ENCODE results near the gene TRIM27.
A peak's percentile ranks its signal among the peaks of the same experiment; 100 is the strongest.

TRIM27 gene

DNA sequence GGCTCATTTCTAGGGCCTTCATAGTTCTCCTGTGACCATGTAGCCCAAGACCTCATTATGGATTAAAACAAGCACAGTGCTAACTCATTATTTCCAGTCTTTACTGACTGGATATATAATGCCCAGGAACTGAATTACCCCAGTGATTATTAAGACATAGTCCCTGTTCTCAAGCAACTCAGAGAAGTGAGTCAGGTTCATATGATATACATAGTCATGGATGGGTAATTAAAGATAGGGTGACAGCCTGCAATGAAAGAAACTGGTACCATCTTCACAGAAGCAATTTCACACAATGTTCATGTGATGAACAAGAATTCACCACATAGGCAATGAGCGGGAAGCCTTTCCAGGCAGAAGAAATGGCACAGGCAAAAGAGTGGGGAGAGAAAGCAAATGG is 3.5 kb downstream of the TRIM27 start:
- Histone ChIP-seq H3K36me3 (ENCODE audit: control insufficient read depth, insufficient read depth, low read length) (peaks cover 34% of the 10 kb centered on the region), H3K4me1 (ENCODE audit: control insufficient read depth, insufficient read depth, low read length) (peaks cover 3% of the 10 kb centered on the region; the same call in 1 of the 2 replicates), H3K9me3 (ENCODE audit: control insufficient read depth, insufficient read depth, low read length) (no peaks in the 10 kb centered on the region), H3K27me3 (ENCODE audit: control insufficient read depth, insufficient read depth, low read length) (no peaks in the 10 kb centered on the region), H3K4me3 (ENCODE audit: low read length) (no peak overlapping the region), H3K27ac (ENCODE audit: low read length) (no peak overlapping the region)
- WGBS (ENCODE audit: insufficient coverage, insufficient read length), result no CpG with 5 or more reads among the region's 1 CpG
- no peak for DNase-seq (ENCODE audit: low read depth, low spot score)

DNA sequence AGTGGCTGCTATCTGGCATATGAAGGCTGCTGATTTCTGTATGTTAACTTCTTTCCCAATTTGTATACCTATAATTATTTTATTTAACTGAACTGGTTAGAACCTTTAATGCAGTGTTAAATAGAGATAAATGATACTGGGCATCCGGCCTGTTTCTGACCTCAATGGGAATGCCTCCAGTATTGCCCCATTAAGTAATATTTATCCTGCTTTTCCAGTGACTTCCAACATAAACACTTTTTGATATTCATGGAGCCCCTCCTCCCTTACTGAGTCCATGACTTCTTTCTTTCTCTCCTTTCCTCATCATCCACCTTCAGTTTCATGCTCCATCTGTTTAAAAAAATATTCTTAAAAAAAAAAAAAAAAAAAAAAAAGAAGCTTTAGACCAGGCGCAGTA is 8.8 kb downstream of the TRIM27 start:
- no peak for DNase-seq (ENCODE audit: low read depth, low spot score)
- Histone ChIP-seq H3K27me3 (ENCODE audit: control insufficient read depth, insufficient read depth, low read length) (no peaks in the 10 kb centered on the region), H3K27ac (ENCODE audit: low read length) (no peak overlapping the region), H3K9me3 (ENCODE audit: control insufficient read depth, insufficient read depth, low read length) (no peaks in the 10 kb centered on the region), H3K4me3 (ENCODE audit: low read length) (no peak overlapping the region), H3K36me3 (ENCODE audit: control insufficient read depth, insufficient read depth, low read length) (peaks cover 35% of the 10 kb centered on the region), H3K4me1 (ENCODE audit: control insufficient read depth, insufficient read depth, low read length) (no peaks in the 10 kb centered on the region)
- no CpG with 5 or more reads among the region's 2 CpGs for WGBS (ENCODE audit: insufficient coverage, insufficient read length)

DNA sequence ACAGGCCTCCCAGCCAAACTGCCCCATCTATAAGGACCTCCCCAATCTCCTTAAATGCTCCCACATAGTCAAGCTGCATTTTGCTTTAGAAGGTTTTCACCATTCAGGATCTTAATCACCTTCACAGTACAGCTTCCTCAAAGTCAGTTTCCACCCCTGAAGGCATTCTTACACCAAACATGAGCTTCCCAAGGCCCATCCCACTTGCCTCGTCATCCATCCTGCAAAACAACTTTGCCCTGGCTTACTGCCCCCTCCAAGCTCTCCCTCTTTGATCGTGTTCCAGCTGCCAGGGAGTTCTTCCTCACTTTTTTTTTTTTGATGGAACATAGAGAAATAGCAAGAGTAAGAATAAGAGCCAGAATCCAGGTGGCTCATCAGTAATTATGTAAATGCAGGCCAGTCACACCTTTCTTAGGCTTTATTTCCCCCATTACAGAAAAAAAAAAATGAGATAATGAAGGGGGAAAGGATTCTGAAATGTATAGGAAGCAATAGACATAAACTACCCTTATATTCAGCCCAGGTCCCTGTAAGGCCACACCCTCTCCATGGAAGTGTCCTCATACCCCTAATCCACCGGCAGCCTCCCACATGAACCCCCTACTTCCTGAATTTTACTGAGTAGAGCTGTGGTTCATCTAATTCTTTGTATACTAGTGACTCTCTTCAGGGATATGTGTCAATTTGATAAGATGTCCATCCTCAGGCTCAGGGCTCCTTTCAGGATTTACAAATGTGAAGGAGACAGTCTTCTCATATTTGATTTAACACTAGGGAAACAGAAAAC is 12.7 kb downstream of the TRIM27 start:
- no peaks in the 10 kb centered on the region for H3K27me3 ChIP-seq (ENCODE audit: control insufficient read depth, insufficient read depth, low read length)
- H3K36me3 ChIP-seq (ENCODE audit: control insufficient read depth, insufficient read depth, low read length), result peaks cover 26% of the 10 kb centered on the region
- no peak for DNase-seq (ENCODE audit: low read depth, low spot score)
- H3K27ac ChIP-seq (ENCODE audit: low read length), result no peak overlapping the region
- no CpG with 5 or more reads among the region's 3 CpGs for WGBS (ENCODE audit: insufficient coverage, insufficient read length)
- H3K4me1 ChIP-seq (ENCODE audit: control insufficient read depth, insufficient read depth, low read length), result no peaks in the 10 kb centered on the region
- no peak overlapping the region for H3K4me3 ChIP-seq (ENCODE audit: low read length)
- H3K9me3 ChIP-seq (ENCODE audit: control insufficient read depth, insufficient read depth, low read length), result no peaks in the 10 kb centered on the region

DNA sequence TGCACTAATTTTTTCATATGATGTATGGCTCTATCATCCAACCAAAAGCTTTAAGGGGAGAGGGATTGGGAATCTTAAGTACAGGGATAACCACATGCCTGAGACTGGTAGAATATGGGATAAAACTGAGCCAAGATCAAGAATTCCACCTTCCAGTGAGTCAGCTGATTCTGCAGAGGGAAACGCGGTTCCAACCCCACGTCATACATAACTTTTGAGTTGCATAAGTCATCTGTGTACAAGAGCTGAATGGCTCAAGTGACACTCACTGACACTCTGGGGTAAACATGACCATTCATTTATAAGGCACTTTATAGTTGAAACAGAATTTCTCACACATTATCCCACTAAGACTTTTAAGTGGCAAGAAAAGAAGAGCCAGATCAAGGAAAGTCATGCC is 16.4 kb downstream of the TRIM27 start:
- DNase-seq (ENCODE audit: low read depth, low spot score), result no peak
- H3K27me3 ChIP-seq (ENCODE audit: control insufficient read depth, insufficient read depth, low read length), result no peaks in the 10 kb centered on the region
- WGBS (ENCODE audit: insufficient coverage, insufficient read length), result no CpG with 5 or more reads among the region's 3 CpGs
- no peak overlapping the region for H3K4me3 ChIP-seq (ENCODE audit: low read length)
- no peak overlapping the region for H3K27ac ChIP-seq (ENCODE audit: low read length)
- no peaks in the 10 kb centered on the region for H3K9me3 ChIP-seq (ENCODE audit: control insufficient read depth, insufficient read depth, low read length)
- peaks cover 44% of the 10 kb centered on the region for H3K36me3 ChIP-seq (ENCODE audit: control insufficient read depth, insufficient read depth, low read length)
- no peaks in the 10 kb centered on the region for H3K4me1 ChIP-seq (ENCODE audit: control insufficient read depth, insufficient read depth, low read length)

DNA sequence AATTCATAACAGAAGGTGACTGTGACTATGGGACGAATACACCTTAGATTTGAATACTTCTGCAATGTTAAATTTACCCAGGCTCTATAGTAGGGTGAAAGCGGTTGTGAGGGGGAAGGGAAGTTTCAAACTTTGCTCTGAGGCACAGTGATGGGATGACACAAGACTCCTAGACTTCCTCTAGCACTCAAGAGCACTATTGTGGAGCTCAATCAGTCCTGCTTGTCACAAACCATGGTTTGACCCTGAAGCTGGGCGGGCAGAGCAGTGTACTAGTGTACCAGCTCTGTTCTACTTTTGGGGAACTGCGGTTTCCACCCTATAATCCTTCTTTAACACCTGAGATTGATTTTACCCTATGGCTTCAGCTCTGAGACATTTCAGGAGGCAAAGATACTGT is 17.1 kb downstream of the TRIM27 start:
- Histone ChIP-seq H3K4me1 (ENCODE audit: control insufficient read depth, insufficient read depth, low read length) (no peaks in the 10 kb centered on the region), H3K27ac (ENCODE audit: low read length) (no peak overlapping the region), H3K36me3 (ENCODE audit: control insufficient read depth, insufficient read depth, low read length) (peaks cover 40% of the 10 kb centered on the region; the same call in 1 of the 2 replicates), H3K27me3 (ENCODE audit: control insufficient read depth, insufficient read depth, low read length) (no peaks in the 10 kb centered on the region), H3K4me3 (ENCODE audit: low read length) (no peak overlapping the region), H3K9me3 (ENCODE audit: control insufficient read depth, insufficient read depth, low read length) (no peaks in the 10 kb centered on the region)
- WGBS (ENCODE audit: insufficient coverage, insufficient read length), result no CpG with 5 or more reads among the region's 4 CpGs
- DNase-seq (ENCODE audit: low read depth, low spot score), result no peak

DNA sequence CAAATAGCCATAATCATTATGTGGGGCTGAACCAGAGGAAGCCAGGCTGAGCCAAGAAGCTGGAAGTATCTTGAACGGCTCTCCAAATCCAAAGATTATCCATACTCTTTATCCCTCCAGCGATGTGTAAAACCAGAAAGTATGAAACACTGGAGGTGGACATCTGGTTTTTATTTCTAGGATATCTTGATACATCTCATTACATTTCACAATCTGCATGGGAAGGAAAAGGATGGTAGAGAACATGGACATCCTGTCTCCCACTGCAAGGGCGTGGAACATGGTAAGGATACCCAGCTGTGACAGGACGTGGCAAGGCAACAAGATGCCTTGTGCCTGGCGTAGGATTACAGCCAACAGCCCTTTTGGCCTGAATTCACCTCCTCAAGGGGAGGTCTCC is 20.1 kb downstream of the TRIM27 start:
- H3K27ac ChIP-seq (ENCODE audit: low read length), result no peak overlapping the region
- DNase-seq (ENCODE audit: low read depth, low spot score), result no peak
- WGBS (ENCODE audit: insufficient coverage, insufficient read length), result no CpG with 5 or more reads among the region's 5 CpGs
- H3K9me3 ChIP-seq (ENCODE audit: control insufficient read depth, insufficient read depth, low read length), result no peaks in the 10 kb centered on the region
- no peaks in the 10 kb centered on the region for H3K27me3 ChIP-seq (ENCODE audit: control insufficient read depth, insufficient read depth, low read length)
- no peak overlapping the region for H3K4me3 ChIP-seq (ENCODE audit: low read length)
- H3K36me3 ChIP-seq (ENCODE audit: control insufficient read depth, insufficient read depth, low read length), result peaks cover 32% of the 10 kb centered on the region; the same call in 1 of the 2 replicates
- H3K4me1 ChIP-seq (ENCODE audit: control insufficient read depth, insufficient read depth, low read length), result no peaks in the 10 kb centered on the region

DNA sequence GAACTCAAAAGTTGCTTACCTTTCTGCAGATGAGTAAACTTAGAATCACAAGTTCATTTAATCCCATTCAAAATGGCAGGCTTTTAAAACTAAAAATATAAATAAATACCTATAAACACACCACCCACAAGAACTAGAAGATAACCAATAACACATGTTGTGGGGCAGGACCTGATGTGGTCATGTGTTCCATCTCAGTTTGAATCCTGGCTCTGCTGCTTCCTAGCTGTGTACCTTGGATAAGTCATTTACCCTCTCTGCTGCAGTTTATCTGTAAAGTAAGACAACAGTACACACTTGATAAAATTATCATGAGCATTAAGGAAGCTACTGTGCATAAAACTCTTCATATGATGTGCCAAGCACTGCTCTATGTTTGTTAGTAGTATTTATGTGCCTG is 22.0 kb downstream of the TRIM27 start:
- no peak overlapping the region for H3K27ac ChIP-seq (ENCODE audit: low read length)
- peaks cover 26% of the 10 kb centered on the region; the same call in 1 of the 2 replicates for H3K36me3 ChIP-seq (ENCODE audit: control insufficient read depth, insufficient read depth, low read length)
- DNase-seq (ENCODE audit: low read depth, low spot score), result no peak
- no peaks in the 10 kb centered on the region for H3K27me3 ChIP-seq (ENCODE audit: control insufficient read depth, insufficient read depth, low read length)
- H3K4me1 ChIP-seq (ENCODE audit: control insufficient read depth, insufficient read depth, low read length), result no peaks in the 10 kb centered on the region
- no peaks in the 10 kb centered on the region for H3K9me3 ChIP-seq (ENCODE audit: control insufficient read depth, insufficient read depth, low read length)
- H3K4me3 ChIP-seq (ENCODE audit: low read length), result no peak overlapping the region

DNA sequence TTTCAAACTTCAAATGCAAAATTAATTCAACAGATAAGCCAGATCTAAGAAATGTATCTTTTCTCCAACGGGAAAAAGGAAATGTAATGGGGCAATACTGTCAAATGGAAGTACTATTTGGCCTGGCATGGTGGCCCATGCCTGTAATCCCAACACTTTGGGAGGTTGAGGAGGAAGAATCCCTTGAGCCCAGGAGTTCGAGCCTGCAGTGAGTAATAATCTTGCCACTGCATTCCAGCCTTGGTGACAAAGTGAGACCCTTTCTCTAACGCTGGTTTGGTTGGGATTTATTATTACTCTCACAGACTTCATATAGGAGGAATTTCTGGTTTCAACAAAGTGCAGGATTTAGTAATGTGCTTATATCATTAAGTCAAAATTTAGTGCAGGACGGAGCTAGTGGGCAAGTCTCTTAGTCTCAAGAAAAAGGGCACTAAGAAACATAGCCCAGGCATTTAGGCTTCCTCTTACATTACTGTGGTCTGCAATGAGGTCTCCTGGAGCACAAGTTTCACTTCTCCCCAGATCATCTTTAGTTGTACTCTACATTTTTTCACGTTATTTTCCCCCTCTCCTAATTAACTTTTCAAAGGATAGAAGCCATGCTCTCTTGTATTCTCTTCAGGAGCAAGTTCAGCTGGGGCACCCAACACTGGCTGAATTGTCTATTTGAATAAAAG is 23.1 kb downstream of the TRIM27 start:
- Histone ChIP-seq H3K9me3 (ENCODE audit: control insufficient read depth, insufficient read depth, low read length) (no peaks in the 10 kb centered on the region), H3K4me1 (ENCODE audit: control insufficient read depth, insufficient read depth, low read length) (no peaks in the 10 kb centered on the region), H3K4me3 (ENCODE audit: low read length) (no peak overlapping the region), H3K27me3 (ENCODE audit: control insufficient read depth, insufficient read depth, low read length) (no peaks in the 10 kb centered on the region), H3K27ac (ENCODE audit: low read length) (no peak overlapping the region), H3K36me3 (ENCODE audit: control insufficient read depth, insufficient read depth, low read length) (peaks cover 23% of the 10 kb centered on the region; the same call in 1 of the 2 replicates)
- no peak for DNase-seq (ENCODE audit: low read depth, low spot score)
- WGBS (ENCODE audit: insufficient coverage, insufficient read length), result no CpG with 5 or more reads among the region's 5 CpGs

DNA sequence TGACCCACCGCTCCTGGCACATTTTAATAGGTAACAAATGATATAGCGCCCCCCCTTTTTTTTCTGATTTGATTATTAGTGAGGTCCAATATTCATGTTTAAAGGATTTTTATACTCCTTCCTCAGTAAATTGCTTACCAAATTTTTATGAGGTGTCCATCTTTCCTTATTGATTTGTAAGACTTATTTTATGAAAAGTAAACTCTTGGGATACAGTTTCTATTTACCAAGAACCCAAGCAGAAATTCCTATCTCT is 25.1 kb downstream of the TRIM27 start:
- Histone ChIP-seq H3K27ac (ENCODE audit: low read length) (no peak overlapping the region), H3K36me3 (ENCODE audit: control insufficient read depth, insufficient read depth, low read length) (peaks cover 9% of the 10 kb centered on the region; the same call in 1 of the 2 replicates), H3K4me3 (ENCODE audit: low read length) (no peak overlapping the region), H3K27me3 (ENCODE audit: control insufficient read depth, insufficient read depth, low read length) (no peaks in the 10 kb centered on the region), H3K4me1 (ENCODE audit: control insufficient read depth, insufficient read depth, low read length) (no peaks in the 10 kb centered on the region), H3K9me3 (ENCODE audit: control insufficient read depth, insufficient read depth, low read length) (no peaks in the 10 kb centered on the region)
- no CpG with 5 or more reads among the region's 2 CpGs for WGBS (ENCODE audit: insufficient coverage, insufficient read length)
- DNase-seq (ENCODE audit: low read depth, low spot score), result no peak

DNA sequence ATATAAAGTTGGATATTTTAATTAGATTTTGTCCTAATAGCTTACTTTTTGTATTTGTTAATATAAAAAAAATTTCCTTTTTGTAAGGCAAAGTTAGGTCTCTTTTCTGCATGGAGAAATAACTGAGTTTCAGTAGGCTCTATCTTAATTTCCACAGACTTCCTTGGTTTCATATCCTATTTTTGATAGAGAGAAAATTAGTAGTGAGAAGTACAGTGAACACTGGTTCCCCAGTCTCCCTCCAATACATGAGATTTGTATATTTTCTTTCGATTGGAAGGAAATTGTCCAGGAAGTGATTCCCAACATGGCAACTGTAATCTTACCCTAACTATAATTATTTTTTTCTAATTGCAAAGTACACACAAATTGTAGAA is 26.4 kb downstream of the TRIM27 start:
- no peaks in the 10 kb centered on the region for H3K4me1 ChIP-seq (ENCODE audit: control insufficient read depth, insufficient read depth, low read length)
- no peaks in the 10 kb centered on the region for H3K27me3 ChIP-seq (ENCODE audit: control insufficient read depth, insufficient read depth, low read length)
- no CpG with 5 or more reads among the region's 1 CpG for WGBS (ENCODE audit: insufficient coverage, insufficient read length)
- no peaks in the 10 kb centered on the region for H3K9me3 ChIP-seq (ENCODE audit: control insufficient read depth, insufficient read depth, low read length)
- DNase-seq (ENCODE audit: low read depth, low spot score), result no peak
- no peaks in the 10 kb centered on the region; the same call in 1 of the 2 replicates for H3K36me3 ChIP-seq (ENCODE audit: control insufficient read depth, insufficient read depth, low read length)
- H3K27ac ChIP-seq (ENCODE audit: low read length), result no peak overlapping the region
- peak overlapping the region; percentile 68; the same call in 1 of the 2 replicates for H3K4me3 ChIP-seq (ENCODE audit: low read length)
